HCT116 (cell line): ENCODE data around the gene APPBP2. TPM values are rescaled to one million over a fixed set of nuclear protein-coding genes. Genes with fewer than 3 reads are reported as not detected.

Source experiments
- ATAC-seq: fragments of 200-7000 bp; cut with Tn5 transposase; 2 replicates; pipeline ENCODE4 v1.9.1; 2020; ENCODE audit warnings: mild to moderate bottlenecking, moderate library complexity
- BruUV-seq: library from RNA; stranded (reverse); fragments of 400-500 nt; replicated peaks from 2 replicates; lab custom pipeline; 2021; lab: Mats Ljungman, UMichigan
- CTCF ChIA-PET: fragments of 300-600 bp; sonication (Branson Sonifier 250); formaldehyde crosslinking; loops from one replicate; lab custom pipeline; 2021; ENCODE audit warnings: antibody characterized with exemption; lab: Charles Lee
- POLR2A ChIA-PET: fragments of 300-600, 350-600 bp; sonication (Branson Sonifier 250); formaldehyde crosslinking; loops from one replicate; lab custom pipeline; 2021; ENCODE audit warnings: antibody characterized with exemption; lab: Charles Lee
- RAD21 ChIA-PET, 2 experiments: fragments of 300-600 bp; sonication (Branson Sonifier 250); formaldehyde crosslinking; loops; one replicate each; lab custom pipeline; 2023; ENCODE audit warnings: low total read pairs in 2 of 2; ENCODE audit not compliant: uncharacterized antibody in 2 of 2, unreplicated experiment in 2 of 2, low non-redundant PET in 1 of 2; lab: Charles Lee
- DNase-seq: peaks from one replicate; pipeline ENCODE4 v3.0.0-alpha.2; 2010; ENCODE audit warnings: low read depth, low spot score
- H2AFZ ChIP-seq: fragments of 200-600 bp; shearing (Covaris generic), sonication (generic); 2 replicates; pipeline ENCODE4 v1.6.1; 2017; ENCODE audit warnings: low read depth, mixed run types, mixed read lengths, antibody characterized with exemption, low read length; ENCODE audit not compliant: poor library complexity, severe bottlenecking
- H3K27ac ChIP-seq: 2 replicates; pipeline ENCODE4 v1.5.1; 2012; ENCODE audit warnings: low read depth, low read length
- H3K27me3 ChIP-seq: fragments of 200-600 bp; sonication (generic); 2 replicates; pipeline ENCODE4 v1.6.1; 2016; ENCODE audit warnings: mixed run types, low read length, mixed read lengths; ENCODE audit not compliant: insufficient read depth
- H3K36me3 ChIP-seq, 2 experiments: fragments of 200-500 bp in 1 of 2; fragments of 200-600 bp in 1 of 2; sonication (Bioruptor generic) in 1 of 2; sonication (generic) in 1 of 2; 2 replicates each; pipeline versions ENCODE4 v1.5.1 to v1.6.1; 2014 to 2016; ENCODE audit warnings: low read length in 2 of 2, inconsistent platforms in 1 of 2, mixed read lengths in 1 of 2, mixed run types in 1 of 2; ENCODE audit not compliant: insufficient read depth in 2 of 2, control insufficient read depth in 1 of 2
- H3K4me1 ChIP-seq, 2 experiments: fragments of 200-600 bp in 1 of 2; sonication (generic) in 1 of 2; 2 replicates each; pipeline versions ENCODE4 v1.5.1 to v1.6.1; 2012 to 2017; ENCODE audit warnings: low read length in 2 of 2, inconsistent platforms in 1 of 2, mild to moderate bottlenecking in 1 of 2, mixed read lengths in 1 of 2, mixed run types in 1 of 2, moderate library complexity in 1 of 2; ENCODE audit not compliant: insufficient read depth in 2 of 2, control insufficient read depth in 1 of 2
- H3K4me2 ChIP-seq: fragments of 200-600 bp; sonication (generic); 2 replicates; pipeline ENCODE4 v1.6.1; 2017; ENCODE audit warnings: mixed run types, low read length, mixed read lengths
- H3K4me3 ChIP-seq, 2 experiments: fragments of 200-600 bp in 1 of 2; sonication (generic) in 1 of 2; replicated peaks in 1 of 2; 2 replicates each; pipeline ENCODE4 v1.5.1; 2011 to 2016; ENCODE audit warnings: low read length in 2 of 2, control low read depth in 1 of 2, low read depth in 1 of 2, mild to moderate bottlenecking in 1 of 2, mixed read lengths in 1 of 2, mixed run types in 1 of 2
- H3K79me2 ChIP-seq: fragments of 200-600 bp; sonication (generic); 2 replicates; pipeline ENCODE4 v1.6.1; 2017; ENCODE audit warnings: mild to moderate bottlenecking, mixed run types, low read length, moderate library complexity, mixed read lengths; ENCODE audit not compliant: insufficient read depth
- H3K9ac ChIP-seq: fragments of 200-600 bp; sonication (generic); 2 replicates; pipeline ENCODE4 v1.6.1; 2016; ENCODE audit warnings: low read length, mixed read lengths
- H3K9me2 ChIP-seq: fragments of 200-600 bp; sonication (generic), shearing (Covaris generic); 2 replicates; pipeline ENCODE4 v1.6.1; 2017; ENCODE audit warnings: mixed run types, mild to moderate bottlenecking, moderate library complexity; ENCODE audit not compliant: insufficient read depth
- H3K9me3 ChIP-seq, 2 experiments: fragments of 200-500 bp in 1 of 2; fragments of 200-600 bp in 1 of 2; sonication (Bioruptor generic) in 1 of 2; sonication (generic) in 1 of 2; 2 replicates each; pipeline ENCODE4 v1.6.1; 2014 to 2017; ENCODE audit warnings: low read length in 2 of 2, mixed read lengths in 2 of 2, inconsistent platforms in 1 of 2, low read depth in 1 of 2, mild to moderate bottlenecking in 1 of 2, mixed run types in 1 of 2, moderate library complexity in 1 of 2; ENCODE audit not compliant: control insufficient read depth in 1 of 2, insufficient read depth in 1 of 2
- H4K20me1 ChIP-seq: fragments of 200-600 bp; sonication (generic), shearing (Covaris generic); 2 replicates; pipeline ENCODE4 v1.6.1; 2017; ENCODE audit warnings: mixed run types, mild to moderate bottlenecking, moderate library complexity; ENCODE audit not compliant: insufficient read depth
- ATF3 ChIP-seq: IDR thresholded peaks from 2 replicates; pipeline ENCODE4 v1.6.1; 2012
- CBX3 ChIP-seq: IDR thresholded peaks from 2 replicates; pipeline ENCODE4 v1.6.1; 2012; ENCODE audit warnings: low read depth
- CEBPB ChIP-seq: IDR thresholded peaks from 2 replicates; pipeline ENCODE4 v1.6.1; 2012; ENCODE audit warnings: low read depth
- ELF1 ChIP-seq: IDR thresholded peaks from 2 replicates; pipeline ENCODE4 v1.6.1; 2012; ENCODE audit warnings: low read depth, borderline replicate concordance
- EZH2phosphoT487 ChIP-seq: fragments of 200-600 bp; IDR thresholded peaks from 2 replicates; pipeline ENCODE4 v1.6.1; 2018; ENCODE audit warnings: antibody characterized with exemption, borderline replicate concordance
- MAX ChIP-seq: IDR thresholded peaks from 2 replicates; pipeline ENCODE4 v1.6.1; 2012
- POLR2AphosphoS5 ChIP-seq: IDR thresholded peaks from 2 replicates; pipeline ENCODE4 v1.6.1; 2011; ENCODE audit warnings: mild to moderate bottlenecking, low read depth, low read length, moderate library complexity
- REST ChIP-seq: IDR thresholded peaks from 2 replicates; pipeline ENCODE4 v1.6.1; 2012; ENCODE audit warnings: low read depth
- SIN3A ChIP-seq: IDR thresholded peaks from 2 replicates; pipeline ENCODE4 v1.6.1; 2012; ENCODE audit warnings: low read depth
- SP1 ChIP-seq: IDR thresholded peaks from 2 replicates; pipeline ENCODE4 v1.6.1; 2012; ENCODE audit warnings: low read depth
- SRF ChIP-seq: IDR thresholded peaks from 2 replicates; pipeline ENCODE4 v1.6.1; 2012; ENCODE audit warnings: low read depth
- ZBTB33 ChIP-seq: IDR thresholded peaks from 2 replicates; pipeline ENCODE4 v1.6.1; 2011; ENCODE audit warnings: mild to moderate bottlenecking, low read length, moderate library complexity; ENCODE audit not compliant: insufficient replicate concordance; ENCODE audit errors: extremely low read depth
- ZFX ChIP-seq: fragments of 450-650 bp; IDR thresholded peaks from 2 replicates; pipeline ENCODE4 v1.6.1; 2017
- intact Hi-C: fragments of 100-400 bp; cut with micrococcal nuclease; formaldehyde crosslinking; loops from 2 replicates; pipeline ENCODE4 v1.10.0; 2022
- total RNA-seq: library from RNA; stranded (reverse); gene quantifications from one replicate; pipeline ENCODE4 v1.2.1, GENCODE V29; 2021; ENCODE audit not compliant: unreplicated experiment

The APPBP2 gene
- total RNA-seq, 1 experiment from 2014 or later = 35.8 TPM

- Histone ChIP-seq H4K20me1 (no peaks in the 10 kb centered on the region), H3K4me1 (peaks cover 0 to 6% of the 10 kb centered on the region in 2 experiments; a peak in 1 of 4 replicates), H3K36me3 (peaks cover 5 to 8% of the 10 kb centered on the region in 2 experiments; a peak in 3 of 4 replicates), H3K27me3 (no peaks in the 10 kb centered on the region), H2AFZ (no peak overlapping the region), H3K4me2 (no peak overlapping the region), H3K27ac (no peak overlapping the region), H3K9me2 (no peaks in the 10 kb centered on the region), H3K9me3 (no peaks in the 10 kb centered on the region), H3K79me2 (peaks cover 81% of the 10 kb centered on the region), H3K4me3 (no peak overlapping the region), H3K9ac (no peak overlapping the region)
- CTCF ChIA-PET = no interaction called here
- DNase-seq (no peak), ATAC-seq (no peak)
- RAD21 ChIA-PET = no interaction called here
- BruUV-seq = no TSS peak
- POLR2A ChIA-PET = no interaction called here
- intact Hi-C loops = no loop called here
- TF ChIP-seq POLR2AphosphoS5 = no peak
These were observed 15.3 kb downstream of the APPBP2 start for GRCh38 chr17:60510723-60511122.

- Histone ChIP-seq H2AFZ (no peak overlapping the region), H3K9ac (no peak overlapping the region), H3K27me3 (no peaks in the 10 kb centered on the region), H3K27ac (no peak overlapping the region), H3K4me3 (no peak overlapping the region), H3K4me1 (peaks cover 0 to 6% of the 10 kb centered on the region in 2 experiments; a peak in 1 of 4 replicates), H4K20me1 (no peaks in the 10 kb centered on the region), H3K36me3 (peaks cover 5 to 8% of the 10 kb centered on the region in 2 experiments; a peak in 3 of 4 replicates), H3K4me2 (no peak overlapping the region), H3K9me3 (no peaks in the 10 kb centered on the region), H3K79me2 (peaks cover 79% of the 10 kb centered on the region), H3K9me2 (no peaks in the 10 kb centered on the region)
- DNase-seq = no peak
- ChIA-PET RAD21 (no interaction called here), POLR2A (no interaction called here), CTCF (no interaction called here)
- TF ChIP-seq CEBPB (no peak), ATF3 (no peak), ELF1 (no peak), CBX3 (no peak), SP1 (no peak), REST (no peak), ZFX (no peak), SRF (no peak), ZBTB33 (no peak), EZH2phosphoT487 (no peak), MAX (no peak), SIN3A (no peak)
- BruUV-seq = no TSS peak
- ATAC-seq = no peak
- intact Hi-C loops = no loop called here
These were observed 16.0 kb downstream of the APPBP2 start for GRCh38 chr17:60510031-60510430.
